DND-41 (cell line): ENCODE measurements around the gene KSR2.

Source experiments
- EZH2 ChIP-seq: IDR thresholded peaks from 3 replicates; pipeline ENCODE4 v1.6.1; 2012; ENCODE audit warnings: borderline replicate concordance, low read depth, mild to moderate bottlenecking, moderate library complexity, low read length, inconsistent platforms; ENCODE audit not compliant: severe bottlenecking
- TF ChIP-seq, protein P1 (sequence below): IDR thresholded peaks from 2 replicates; pipeline ENCODE4 v1.5.1; 2012; ENCODE audit warnings: borderline replicate concordance, low read length, moderate library complexity, mild to moderate bottlenecking; ENCODE audit not compliant: poor library complexity, severe bottlenecking; ENCODE audit errors: extremely low read depth

DNA sequence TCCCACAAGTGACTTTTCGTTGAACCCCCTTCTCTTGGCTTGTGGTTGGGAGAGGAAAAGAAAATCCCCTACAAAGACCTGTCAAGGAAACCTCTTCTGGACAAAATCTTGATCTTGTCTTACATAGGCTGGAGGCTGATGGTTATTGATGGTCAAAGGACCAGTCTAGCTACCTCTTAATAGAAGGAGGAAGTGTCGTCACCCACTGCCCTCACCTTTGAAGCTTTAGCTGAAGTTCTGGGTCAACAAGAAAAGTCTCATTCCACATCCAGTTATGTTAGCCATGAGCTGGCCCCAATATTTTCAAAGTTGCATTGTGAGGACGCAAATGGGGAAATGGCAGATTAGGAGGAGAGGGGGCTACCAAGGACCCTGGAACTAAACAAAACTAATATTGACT lies 6.2 kb upstream of the KSR2 start:
- TF ChIP-seq, protein P1, sequence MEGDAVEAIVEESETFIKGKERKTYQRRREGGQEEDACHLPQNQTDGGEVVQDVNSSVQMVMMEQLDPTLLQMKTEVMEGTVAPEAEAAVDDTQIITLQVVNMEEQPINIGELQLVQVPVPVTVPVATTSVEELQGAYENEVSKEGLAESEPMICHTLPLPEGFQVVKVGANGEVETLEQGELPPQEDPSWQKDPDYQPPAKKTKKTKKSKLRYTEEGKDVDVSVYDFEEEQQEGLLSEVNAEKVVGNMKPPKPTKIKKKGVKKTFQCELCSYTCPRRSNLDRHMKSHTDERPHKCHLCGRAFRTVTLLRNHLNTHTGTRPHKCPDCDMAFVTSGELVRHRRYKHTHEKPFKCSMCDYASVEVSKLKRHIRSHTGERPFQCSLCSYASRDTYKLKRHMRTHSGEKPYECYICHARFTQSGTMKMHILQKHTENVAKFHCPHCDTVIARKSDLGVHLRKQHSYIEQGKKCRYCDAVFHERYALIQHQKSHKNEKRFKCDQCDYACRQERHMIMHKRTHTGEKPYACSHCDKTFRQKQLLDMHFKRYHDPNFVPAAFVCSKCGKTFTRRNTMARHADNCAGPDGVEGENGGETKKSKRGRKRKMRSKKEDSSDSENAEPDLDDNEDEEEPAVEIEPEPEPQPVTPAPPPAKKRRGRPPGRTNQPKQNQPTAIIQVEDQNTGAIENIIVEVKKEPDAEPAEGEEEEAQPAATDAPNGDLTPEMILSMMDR = no peak
- no peak for TF ChIP-seq EZH2
